Activated CD8-positive, alpha-beta memory T cell treated with anti-CD3 and anti-CD28 coated beads for 36 hours (primary cell): ENCODE measurements around the gene ZMIZ2. TPM values are rescaled to one million over a fixed set of nuclear protein-coding genes. Genes with fewer than 3 reads are reported as not detected.
"Not testable (repeated sequence)": the region's sequence is repeated elsewhere in the genome, so short reads cannot be mapped to it uniquely, and the experiment has no call there.

Experiments
- CTCF ChIA-PET: fragments of 350-600 bp; sonication (Branson Sonifier 250); formaldehyde crosslinking; loops from one replicate; lab custom pipeline; 2021; ENCODE audit warnings: antibody characterized with exemption; lab: Charles Lee
- POLR2A ChIA-PET: fragments of 350-600 bp; sonication (Branson Sonifier 250); formaldehyde crosslinking; loops from one replicate; lab custom pipeline; 2021; ENCODE audit warnings: antibody characterized with exemption; lab: Charles Lee
- total RNA-seq, 2 experiments: library from RNA; stranded (reverse); gene quantifications; one replicate each; pipeline ENCODE4 v1.2.3, GENCODE V29; 2021

ZMIZ2 gene
- total RNA-seq, 2 experiments from 2014 or later: 135 to 141 TPM

DNA sequence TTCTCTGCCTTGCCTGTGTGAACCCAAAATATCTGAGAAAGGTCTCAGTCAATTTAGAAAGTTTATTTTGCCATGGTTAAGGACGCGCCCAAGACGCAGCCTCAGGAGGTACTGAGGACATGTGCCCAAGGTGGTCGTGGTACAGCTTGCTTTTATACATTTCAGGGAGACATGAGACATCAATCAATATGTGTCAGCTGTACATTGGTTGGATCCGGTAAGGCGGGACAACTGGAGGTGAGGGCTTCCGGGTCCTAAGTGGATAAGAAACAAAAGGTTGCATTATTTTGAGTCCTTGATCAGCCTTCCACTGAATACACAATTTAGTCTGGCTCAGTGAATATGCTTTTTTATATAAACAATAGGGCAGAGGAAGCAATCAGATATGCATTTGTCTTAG is 22.4 kb upstream of the ZMIZ2 start:
- CTCF ChIA-PET: interaction anchor here (0.5 kb wide), 1 partner anchor 411 kb away, joined by 3 read pairs; no protein-coding TSS in a partner anchor

DNA sequence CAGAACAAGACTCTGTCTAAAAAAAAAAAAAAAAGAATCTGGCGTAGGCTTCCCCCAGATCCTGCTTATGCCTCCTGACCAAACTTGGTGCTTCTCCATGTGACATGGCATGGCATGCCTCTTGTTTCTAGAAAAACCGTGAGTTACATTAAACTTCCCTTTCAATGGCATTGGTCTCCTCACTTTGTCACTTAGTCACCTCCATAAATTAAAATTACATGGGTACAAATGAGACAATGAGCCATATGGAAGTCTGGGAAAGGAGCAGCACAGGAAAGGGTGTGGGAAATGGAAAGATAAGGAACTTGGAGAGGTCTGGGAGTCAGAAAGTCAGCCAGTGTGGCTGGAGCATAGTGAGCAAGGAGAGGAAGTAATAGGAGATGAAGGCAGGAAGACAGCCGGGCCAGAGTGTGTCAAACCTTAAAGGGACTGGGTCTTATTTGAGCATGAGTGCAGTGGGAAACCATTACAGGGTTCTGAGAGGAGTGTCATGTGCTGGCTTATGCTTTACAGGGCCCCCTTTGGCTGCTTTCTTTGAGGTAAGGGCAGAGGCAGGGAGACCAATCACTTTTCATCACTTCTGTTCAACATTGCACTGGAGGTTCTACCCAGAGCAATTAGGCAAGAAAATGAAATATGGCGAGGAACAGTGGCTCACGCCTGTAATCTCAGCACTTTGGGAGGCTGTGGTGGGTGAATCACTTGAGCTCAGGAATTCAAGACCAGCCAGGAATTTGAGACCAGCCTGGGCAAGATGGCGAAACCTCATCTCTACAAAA is 21.3 kb upstream of the ZMIZ2 start:
- ChIA-PET POLR2A (interaction anchor here (0.7 kb wide), 1 partner anchor 150 kb away, joined by 3 read pairs; no protein-coding TSS in a partner anchor), CTCF (no interaction called here)

More for the DNA sequence above, 22.4 kb upstream of the ZMIZ2 start:
- POLR2A ChIA-PET: not testable (repeated sequence)

DNA sequence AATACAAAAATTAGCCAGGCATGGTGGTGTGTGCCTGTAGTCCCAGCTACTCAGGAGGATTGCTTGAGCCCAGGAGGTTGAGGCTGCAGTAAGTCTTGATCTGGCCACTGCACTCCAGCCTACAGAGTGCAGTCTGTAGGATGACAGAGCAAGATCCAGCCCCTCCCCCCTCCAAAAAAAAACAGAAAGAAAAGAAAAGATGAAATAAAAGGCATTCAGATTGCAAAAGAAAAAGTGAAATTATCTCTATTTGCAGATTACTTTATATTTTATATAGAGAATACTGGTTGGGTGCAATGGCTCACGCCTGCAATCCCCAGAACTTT is 20.7 kb upstream of the ZMIZ2 start:
- ChIA-PET CTCF (no interaction called here), POLR2A (interaction anchor here (0.7 kb wide), 1 partner anchor 149 kb away, joined by 3 read pairs; no protein-coding TSS in a partner anchor)

DNA sequence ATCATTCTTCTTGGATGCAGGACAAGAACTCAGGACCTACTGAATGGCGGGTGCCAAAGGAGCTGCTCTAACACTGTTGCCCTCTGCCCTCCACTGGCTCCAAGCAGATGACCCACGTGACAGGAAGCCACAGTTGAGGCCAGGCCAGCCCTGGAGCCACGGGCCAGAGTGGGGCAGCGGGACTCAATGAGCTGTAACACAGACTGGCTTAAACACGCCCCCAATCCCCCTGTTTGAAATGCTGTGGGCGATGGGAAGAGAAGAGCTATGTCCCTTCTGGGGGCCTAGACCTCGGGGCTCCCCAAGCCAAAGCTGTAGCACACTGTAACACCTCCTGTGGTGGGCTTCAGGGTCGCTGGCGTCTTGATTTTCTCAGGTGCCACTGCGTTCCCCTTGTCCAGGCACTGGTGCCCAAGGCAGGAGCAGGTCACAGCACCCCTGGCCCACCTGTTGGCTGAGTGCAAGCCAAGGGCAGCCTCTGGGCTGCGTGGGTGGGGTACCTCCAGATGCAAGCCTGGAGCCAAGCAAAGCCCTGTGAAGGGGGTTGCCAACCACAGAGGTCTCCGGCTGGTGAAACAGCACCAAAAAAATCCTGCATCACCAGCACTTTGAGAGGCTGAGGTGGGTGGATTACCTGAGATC is 18.6 kb upstream of the ZMIZ2 start:
- ChIA-PET POLR2A (no interaction called here), CTCF (no interaction called here)

DNA sequence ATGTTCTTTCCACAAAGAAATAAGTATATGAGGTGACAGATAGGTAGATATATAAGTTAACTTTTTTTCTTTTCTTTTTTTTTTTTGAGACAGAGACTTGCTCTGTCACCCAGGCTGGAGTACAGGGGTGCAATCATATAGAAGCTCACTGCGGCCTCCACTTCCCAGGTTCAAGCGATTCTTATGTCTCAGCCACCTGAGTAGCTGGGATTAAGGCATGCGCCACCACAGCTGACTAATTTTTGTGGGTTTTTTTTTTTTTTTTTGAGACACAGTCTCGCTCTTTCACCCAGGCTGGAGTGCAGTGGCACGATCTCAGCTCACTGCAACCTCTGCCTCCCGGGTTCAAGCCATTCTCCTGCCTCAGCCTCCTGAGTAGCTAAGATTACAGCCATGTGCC is 15.7 kb upstream of the ZMIZ2 start:
- CTCF ChIA-PET, POLR2A ChIA-PET: not testable (repeated sequence)

DNA sequence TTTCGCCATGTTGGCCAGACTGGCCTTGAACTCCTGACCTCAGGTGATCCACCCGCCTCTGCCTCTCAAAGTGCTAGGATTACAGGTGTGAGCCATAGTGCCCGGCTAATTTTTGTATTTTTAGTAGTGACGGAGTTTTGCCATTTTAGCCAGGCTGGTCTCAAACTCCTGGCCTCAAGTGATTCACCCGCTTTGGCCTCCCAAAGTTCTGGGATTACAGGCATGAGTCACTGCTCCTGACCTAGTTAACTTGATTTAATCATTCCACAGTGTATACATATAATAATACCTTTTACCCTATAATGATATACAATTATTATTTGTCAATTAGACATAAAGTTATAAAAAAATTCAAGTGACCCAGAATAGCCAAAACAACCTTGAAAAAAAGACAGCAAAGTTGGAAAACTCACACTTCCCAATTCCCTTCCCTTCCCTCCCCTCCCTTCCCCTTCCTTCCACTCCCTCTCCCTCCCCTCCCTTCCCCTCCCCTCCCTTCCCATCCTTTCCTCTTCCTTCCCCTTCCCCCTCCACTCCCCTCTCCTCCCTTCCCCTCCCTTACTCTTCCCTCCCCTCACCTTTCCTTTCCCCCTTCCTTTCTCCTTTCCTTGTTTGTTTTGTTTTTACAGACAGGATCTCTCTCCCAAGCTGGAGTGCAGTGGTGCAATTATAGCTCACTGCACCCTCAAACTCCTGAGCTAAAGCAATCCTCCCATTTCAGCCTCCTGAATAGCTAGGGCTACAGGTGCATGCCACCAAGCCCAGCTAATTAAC is 14.8 kb upstream of the ZMIZ2 start:
- ChIA-PET CTCF (interaction anchor here (0.9 kb wide), 1 partner anchor 10 kb away, joined by 5 read pairs; no protein-coding TSS in a partner anchor), POLR2A (no interaction called here)

DNA sequence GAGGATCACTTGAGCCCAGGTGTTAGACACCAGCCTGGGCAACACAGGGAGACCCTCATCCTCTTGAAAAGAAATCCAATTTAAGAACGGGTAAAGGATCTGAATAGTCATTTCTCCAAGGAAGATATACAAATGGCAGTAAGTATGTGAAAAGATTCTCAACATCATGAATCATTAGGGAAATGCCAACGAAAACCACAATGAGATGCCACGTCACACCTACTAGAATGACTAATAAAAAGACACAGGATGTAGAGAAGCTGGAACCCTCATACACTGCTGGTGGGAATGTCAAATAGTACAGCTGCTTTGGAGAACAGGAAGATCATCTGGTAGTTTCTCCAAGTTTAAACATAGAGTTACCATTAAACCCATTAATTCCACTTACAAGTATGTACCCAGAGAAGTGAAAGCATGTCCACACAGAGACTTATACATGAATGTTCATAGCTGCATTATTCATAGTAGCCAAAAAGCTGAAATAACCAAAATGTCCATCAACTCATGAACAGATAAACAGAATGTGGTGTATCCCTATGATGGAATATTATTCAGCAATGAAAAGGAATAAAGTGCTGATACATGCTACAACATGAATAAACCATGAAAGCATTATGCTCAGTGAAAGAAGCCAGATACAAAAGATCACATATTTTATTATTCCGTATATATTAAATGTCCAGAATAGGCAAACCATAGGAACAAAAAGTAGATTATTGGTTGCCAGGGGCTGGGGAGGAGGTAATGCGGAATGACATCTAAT is 13.1 kb upstream of the ZMIZ2 start:
- CTCF ChIA-PET: interaction anchor here (0.6 to 1.2 kb wide), 3 partner anchors 10 to 118 kb away, joined by 3 read pairs; no protein-coding TSS in a partner anchor
- POLR2A ChIA-PET: interaction anchor here (0.8 to 1.0 kb wide), 2 partner anchors 16 to 129 kb away, joined by 3 read pairs; partner anchors contain the start of gene OGDH

DNA sequence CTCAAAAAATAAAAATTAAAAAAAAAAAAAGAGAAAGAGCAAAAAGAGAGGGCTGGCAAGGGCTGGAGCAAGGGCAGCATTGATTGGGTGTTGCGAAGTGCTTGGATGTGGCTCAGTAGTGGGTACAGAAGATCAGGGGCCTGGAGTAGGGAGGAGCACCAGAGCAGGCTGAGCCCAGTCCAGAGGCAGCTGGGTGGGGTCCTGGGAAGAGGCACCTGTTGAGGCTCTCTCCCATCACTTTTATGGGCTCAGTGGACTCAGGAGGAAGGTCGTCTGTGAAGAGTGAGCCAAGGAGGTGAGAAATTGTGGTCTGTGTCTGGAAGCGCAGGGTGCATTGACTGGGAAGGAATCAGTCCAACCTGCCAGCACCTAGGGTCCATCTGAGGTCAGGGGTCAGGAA is 11.8 kb upstream of the ZMIZ2 start:
- ChIA-PET CTCF (interaction anchor here (0.9 kb wide), 1 partner anchor 20 kb away, joined by 3 read pairs; no protein-coding TSS in a partner anchor), POLR2A (no interaction called here)

DNA sequence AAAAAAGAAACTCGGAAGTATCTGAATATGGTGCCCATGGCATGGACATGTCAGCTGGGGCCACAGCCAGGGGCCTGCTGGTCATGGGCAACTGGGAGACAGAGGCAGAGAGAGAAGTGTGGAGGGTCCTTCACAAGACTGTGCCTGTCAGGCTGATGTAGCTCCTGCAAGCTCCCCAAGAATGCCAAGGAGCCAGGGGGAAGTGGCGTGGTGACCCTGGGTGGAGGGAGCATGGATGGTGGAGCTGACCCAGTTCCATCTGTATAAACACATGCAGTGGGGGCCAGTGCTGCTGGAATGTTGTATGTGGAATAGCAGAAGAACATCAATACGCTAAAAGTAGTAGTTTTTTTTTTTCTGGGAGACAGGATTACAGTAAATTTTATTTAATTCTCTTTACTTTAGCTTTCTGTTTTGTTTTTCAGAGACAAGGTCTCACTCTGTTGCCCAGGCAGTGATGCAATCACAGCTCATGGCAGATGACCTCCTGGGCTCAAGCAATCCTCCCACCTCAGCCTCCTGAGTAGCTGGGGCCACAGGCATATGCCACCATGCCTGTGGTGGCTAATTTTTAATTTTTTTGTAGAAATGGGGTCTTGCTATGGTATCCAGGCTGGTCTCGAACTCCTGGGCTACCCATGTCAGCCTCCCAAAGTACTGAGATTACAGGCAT is 10.5 kb upstream of the ZMIZ2 start:
- CTCF ChIA-PET: interaction anchor here (0.6 to 0.9 kb wide), 2 partner anchors 19 to 51 kb away, joined by 3 read pairs; no protein-coding TSS in a partner anchor
- POLR2A ChIA-PET: no interaction called here

DNA sequence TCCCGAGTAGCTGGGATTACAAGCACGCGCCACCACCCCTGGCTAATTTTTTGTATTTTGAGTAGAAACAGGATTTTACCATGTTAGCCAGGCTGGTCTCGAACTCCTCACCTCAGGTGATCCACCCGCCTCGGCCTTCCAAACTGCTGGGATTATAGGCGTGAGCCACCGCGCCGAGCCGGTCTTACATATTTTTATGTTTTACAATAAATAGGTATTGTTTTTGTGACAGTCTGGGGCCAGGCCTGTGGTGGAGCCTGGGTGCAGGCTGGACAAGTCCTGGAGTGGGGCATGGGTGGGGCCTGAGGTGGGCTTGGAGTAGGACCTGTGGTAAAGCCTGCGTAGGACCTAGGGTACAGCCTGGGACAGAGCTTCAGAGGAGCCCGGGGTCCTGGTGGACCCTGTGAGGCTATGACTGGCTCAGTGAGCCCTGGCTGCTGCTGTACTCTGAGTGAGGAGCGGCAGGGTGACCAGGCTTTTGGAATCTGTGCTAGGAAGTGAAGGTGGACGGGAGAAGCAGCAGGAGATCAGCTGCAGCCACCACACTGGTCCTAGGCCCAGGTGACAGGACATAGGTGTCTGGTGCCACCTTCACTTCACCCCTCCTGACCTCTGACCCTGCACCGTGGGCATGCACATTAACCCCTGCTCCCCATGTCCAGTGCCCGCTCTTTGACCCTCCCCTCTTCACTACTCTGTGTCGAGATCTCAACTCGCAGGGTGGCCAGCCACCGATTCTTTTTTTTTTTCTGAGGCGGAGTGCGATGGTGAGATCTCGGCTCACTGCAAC is 9.6 kb upstream of the ZMIZ2 start:
- ChIA-PET POLR2A (interaction anchor here (0.7 kb wide), 1 partner anchor 103 kb away, joined by 3 read pairs; no protein-coding TSS in a partner anchor), CTCF (no interaction called here)

DNA sequence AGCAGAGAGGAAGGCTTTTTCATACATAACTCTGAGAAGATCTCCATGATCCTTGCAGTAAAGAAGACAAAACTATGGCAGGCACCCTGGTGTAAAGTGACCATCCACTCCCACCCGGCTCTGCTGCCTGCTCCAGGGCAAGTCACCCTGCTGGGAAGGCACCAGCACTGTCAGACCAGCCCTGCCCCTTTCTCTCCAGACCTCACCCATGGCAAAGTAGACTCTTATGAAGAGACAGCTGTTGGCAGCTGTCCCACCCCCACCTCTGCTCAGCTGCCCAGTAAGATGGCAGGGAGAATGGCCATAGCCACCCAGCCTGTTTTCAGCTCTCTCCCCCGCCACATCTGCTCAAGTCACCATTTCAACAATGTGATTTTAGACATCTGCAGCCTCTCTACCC is 8.6 kb upstream of the ZMIZ2 start:
- ChIA-PET CTCF (no interaction called here), POLR2A (interaction anchor here (0.7 kb wide), 1 partner anchor 104 kb away, joined by 3 read pairs; no protein-coding TSS in a partner anchor)

DNA sequence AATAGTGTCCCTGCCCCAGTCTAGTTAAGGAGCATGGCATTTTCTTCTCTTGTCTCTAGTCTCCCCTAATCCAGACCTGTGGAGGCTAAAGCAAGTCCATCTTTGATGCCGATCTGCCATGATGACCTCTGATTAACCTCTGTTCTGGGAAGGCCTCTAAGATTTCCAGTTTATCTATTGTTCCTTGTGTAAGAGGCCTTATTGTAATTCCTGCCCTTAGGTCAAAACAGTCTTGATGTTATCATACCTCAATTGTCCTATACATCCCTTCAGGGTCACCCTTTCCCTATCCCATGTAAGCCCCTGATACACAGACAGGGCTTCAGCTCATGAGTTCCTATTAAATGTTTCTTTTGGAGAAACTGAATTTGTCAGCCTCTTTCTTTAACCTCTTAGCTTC is 4.9 kb upstream of the ZMIZ2 start:
- ChIA-PET POLR2A (interaction anchor here (0.7 kb wide), 1 partner anchor 24 kb away, joined by 3 read pairs; no protein-coding TSS in a partner anchor), CTCF (interaction anchor here (1.7 kb wide), 1 partner anchor 10 kb away, joined by 5 read pairs; no protein-coding TSS in a partner anchor)

DNA sequence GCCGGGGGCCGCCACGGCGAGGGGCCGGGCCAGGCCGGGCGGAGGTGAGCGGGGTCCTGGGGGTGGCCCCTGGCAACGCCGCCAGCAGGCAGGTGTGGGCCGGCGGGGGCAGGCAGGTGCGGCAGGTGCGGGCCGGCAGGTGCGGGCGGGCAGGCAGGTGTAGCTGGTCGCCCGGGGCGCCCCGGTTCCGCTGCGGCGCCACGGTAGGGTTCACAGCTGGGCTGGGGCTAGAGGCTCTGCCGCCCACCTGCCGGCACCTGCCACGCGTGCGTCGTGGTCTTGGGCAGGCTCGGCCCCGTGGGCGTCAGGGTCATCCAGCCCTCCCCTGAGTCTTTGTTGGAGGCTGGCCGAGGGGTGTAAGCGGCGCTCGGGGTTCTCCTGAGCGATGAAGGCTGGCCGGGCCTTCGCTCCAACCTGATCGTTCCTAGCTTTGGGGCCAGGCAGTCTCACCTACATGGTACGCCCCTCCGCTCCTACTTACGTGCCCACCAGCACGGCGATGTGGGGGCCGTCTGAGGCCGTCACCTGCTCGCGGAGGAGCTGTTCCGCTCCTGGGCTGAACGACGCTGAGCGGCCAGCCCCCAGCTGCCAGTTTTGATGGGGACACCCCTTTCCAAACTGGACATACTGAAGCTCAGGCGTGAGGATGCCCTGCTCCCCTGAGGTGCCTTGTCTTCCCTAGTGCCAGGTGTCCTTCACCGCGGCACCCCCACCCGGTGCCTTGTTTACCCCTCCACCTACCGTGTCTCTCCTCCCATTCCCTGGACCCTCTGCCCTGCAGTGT is 493 bp downstream of the ZMIZ2 start:
- ChIA-PET POLR2A (interaction anchor here (0.6 to 1.1 kb wide), 7 partner anchors 19 to 143 kb away, joined by 3 to 4 read pairs (median 3); no protein-coding TSS in a partner anchor), CTCF (interaction anchor here (1.0 to 1.2 kb wide), 4 partner anchors 108 to 175 kb away, joined by 3 to 4 read pairs (median 3); partner anchors contain the start of gene DDX56)

DNA sequence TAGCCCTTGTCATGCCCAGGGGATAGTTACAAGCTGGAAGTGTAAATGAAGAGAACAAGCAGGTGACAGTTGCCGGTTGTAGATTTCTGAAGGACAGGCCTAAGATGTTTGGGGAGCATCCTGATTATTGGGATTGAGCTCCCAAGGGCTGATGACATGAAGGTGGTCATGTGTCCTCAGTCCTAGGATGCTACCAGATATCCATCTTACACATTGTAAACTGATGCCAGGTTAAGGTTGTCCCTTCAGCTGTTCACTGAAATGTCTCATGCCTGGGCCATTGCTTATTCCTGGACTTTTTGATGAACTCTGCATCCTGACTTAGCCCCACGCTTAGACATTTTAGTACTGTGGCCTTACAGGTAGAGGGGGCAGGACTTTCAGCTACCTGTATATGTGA is 1.3 kb downstream of the ZMIZ2 start:
- ChIA-PET CTCF (interaction anchor here (0.7 to 1.2 kb wide), 5 partner anchors 10 to 176 kb away, joined by 3 to 4 read pairs (median 3); partner anchors contain the start of gene DDX56), POLR2A (interaction anchor here (1.1 kb wide), 3 partner anchors 98 to 144 kb away, joined by 3 to 4 read pairs (median 4); no protein-coding TSS in a partner anchor)

DNA sequence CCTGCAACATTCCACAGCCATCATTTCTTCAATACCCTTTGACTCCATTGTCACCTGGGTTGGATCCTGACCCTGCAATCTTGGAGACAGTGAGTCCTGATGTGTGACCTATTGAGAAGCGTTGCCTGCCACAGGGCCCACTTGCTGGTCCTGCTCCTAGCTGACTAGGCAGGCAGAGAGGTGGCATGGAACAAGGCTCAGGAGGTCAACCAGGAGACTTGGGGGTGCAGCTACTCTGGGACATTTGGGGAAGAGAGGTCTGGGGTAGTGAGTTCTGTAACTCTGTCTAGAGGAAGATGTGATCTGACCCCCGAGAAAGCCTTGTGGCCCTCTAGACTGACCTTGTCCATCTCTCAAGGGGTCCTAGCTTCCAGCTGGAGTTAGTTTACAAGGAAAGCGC is 1.8 kb downstream of the ZMIZ2 start:
- ChIA-PET POLR2A (interaction anchor here (1.1 kb wide), 2 partner anchors 98 to 117 kb away, joined by 4 read pairs; no protein-coding TSS in a partner anchor), CTCF (interaction anchor here (0.7 to 1.2 kb wide), 4 partner anchors 9 to 177 kb away, joined by 3 to 4 read pairs (median 3); partner anchors contain the start of gene DDX56)
